Measurements from ENCODE around the gene PDE8A. TPM values are rescaled to one million over a fixed set of nuclear protein-coding genes. Genes with fewer than 3 reads are reported as not detected.

The PDE8A gene
- total and polyA plus RNA-seq, 3 donors from 2014 or later = 27.8 to 67.8 (median 67.3) TPM

DNA sequence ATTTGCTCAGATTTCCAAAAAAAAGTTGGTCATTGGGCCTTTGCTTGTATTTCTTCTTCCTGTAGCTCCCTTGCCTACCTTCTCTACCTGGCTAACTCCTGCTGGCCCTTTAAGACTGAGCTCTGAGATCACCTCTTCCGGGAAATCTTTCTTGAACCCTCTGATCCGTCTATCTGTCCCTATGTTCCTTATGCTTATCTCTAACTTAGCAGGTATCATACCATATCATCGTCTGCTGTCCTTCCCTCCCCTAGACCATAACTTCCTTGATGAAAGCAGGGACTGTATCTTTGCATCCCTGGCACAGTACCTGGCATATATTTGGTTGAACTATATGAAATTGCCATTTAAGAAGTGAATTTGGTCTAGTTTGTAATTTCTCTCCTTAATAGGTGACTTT is 42.3 kb downstream of the PDE8A start:
- no peaks in the 10 kb centered on the region for H3K36me3 ChIP-seq (ENCODE audit: low read depth, missing control alignments)

DNA sequence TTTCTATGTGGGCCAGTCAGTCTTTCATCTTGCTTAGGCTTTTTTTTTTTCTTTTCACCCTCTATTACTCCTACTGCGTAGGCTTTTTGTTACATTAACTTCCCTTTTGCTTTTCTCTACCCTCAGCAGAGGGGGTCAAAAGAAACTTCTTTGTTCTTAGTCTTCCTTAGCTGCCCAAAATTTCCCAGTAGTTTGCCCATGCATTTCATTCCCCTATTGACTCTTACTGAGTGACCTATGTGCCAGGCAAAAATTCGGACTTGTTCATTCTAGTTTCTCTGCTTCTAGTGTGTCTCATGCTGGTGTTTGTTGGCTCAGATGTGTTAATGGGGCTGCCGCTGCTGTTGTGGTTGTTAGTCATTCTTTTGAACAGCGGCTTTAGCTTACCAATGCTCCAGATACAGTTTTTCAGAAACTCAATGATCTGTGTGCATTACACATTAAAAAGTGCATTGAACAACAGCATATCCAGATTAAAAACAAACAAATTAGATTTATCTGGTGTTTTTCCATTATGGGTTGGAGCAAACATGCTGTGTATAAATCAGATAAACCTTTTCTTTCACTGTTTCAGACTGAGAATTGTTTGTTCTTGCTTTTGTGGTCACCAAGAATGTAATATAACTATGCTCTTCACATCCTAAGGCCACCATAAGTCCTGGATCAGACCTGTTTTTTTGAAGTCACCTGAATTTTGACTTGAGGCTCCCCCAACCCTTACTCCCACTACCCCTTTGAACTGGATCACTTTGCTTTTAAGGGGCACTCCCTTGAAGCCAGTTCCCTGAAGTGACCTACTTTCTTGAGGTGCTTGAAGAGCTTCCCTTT is 43.1 kb downstream of the PDE8A start:
- H3K9me3 ChIP-seq = no peaks in the 10 kb centered on the region
- WGBS, 2 donors = 75 to 80% methylated on average over 4 of the region's 4 CpGs
- intact Hi-C loops (cut with DNase I; ENCODE audit: low total_unique reads) = no loop called here
- H3K4me3 ChIP-seq = no peak overlapping the region
- no peak for DNase-seq
- no peak for TF ChIP-seq POLR2A (IDR thresholded peaks at IDR 0.05)
- TF ChIP-seq, protein P1, sequence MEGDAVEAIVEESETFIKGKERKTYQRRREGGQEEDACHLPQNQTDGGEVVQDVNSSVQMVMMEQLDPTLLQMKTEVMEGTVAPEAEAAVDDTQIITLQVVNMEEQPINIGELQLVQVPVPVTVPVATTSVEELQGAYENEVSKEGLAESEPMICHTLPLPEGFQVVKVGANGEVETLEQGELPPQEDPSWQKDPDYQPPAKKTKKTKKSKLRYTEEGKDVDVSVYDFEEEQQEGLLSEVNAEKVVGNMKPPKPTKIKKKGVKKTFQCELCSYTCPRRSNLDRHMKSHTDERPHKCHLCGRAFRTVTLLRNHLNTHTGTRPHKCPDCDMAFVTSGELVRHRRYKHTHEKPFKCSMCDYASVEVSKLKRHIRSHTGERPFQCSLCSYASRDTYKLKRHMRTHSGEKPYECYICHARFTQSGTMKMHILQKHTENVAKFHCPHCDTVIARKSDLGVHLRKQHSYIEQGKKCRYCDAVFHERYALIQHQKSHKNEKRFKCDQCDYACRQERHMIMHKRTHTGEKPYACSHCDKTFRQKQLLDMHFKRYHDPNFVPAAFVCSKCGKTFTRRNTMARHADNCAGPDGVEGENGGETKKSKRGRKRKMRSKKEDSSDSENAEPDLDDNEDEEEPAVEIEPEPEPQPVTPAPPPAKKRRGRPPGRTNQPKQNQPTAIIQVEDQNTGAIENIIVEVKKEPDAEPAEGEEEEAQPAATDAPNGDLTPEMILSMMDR (IDR thresholded peaks at IDR 0.05) = no peak
- peaks cover 24% of the 10 kb centered on the region for H3K4me1 ChIP-seq
- H3K27me3 ChIP-seq = no peaks in the 10 kb centered on the region
- no peak overlapping the region for H3K27ac ChIP-seq
- no peaks in the 10 kb centered on the region for H3K36me3 ChIP-seq (ENCODE audit: low read depth, missing control alignments)

More for the DNA sequence above, 42.3 kb downstream of the PDE8A start:
- no peaks in the 10 kb centered on the region for H3K9me3 ChIP-seq
- H3K4me1 ChIP-seq = peaks cover 24% of the 10 kb centered on the region
- H3K27ac ChIP-seq = no peak overlapping the region
- no peak for TF ChIP-seq POLR2A (IDR thresholded peaks at IDR 0.05)
- TF ChIP-seq, protein P1 (IDR thresholded peaks at IDR 0.05) = no peak
- WGBS, 2 donors = 83% methylated on average over 3 of the region's 3 CpGs
- intact Hi-C loops (cut with DNase I; ENCODE audit: low total_unique reads) = no loop called here
- no peaks in the 10 kb centered on the region for H3K27me3 ChIP-seq
- H3K4me3 ChIP-seq = no peak overlapping the region
- no peak for DNase-seq

DNA sequence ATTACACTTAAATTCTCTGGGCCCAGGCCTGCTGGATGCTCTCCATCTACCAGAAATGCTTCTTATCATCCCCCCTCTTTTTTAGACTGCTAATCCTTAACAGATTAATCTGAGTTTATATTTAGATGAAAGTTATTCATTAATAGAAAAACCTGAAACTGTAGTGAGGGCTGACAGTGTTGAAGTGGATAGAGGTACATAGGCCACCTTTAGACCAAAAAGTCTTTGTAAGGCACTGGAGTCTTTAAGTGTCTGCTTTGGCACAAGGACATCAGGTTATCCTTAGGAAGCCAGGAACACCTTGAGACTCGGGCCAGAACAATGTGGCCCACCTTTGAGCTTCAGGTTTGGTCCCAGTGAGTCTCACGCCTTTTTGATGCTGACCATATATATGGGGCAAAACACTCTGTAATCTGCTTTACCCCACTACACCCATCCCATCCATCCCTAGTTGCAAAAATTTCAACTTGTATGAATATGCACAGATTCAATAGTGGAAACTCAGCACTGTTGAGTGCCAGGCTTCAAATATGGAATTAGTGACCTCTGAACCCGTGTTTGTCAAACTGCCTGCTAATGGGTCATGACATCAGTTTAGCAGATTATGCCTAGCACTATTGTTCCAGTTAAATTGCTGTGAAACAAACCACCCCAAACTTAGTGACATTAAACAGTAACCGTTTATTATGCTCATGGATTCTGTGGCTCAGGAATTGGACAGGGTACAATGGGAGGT is 44.0 kb downstream of the PDE8A start:
- intact Hi-C loops (cut with DNase I; ENCODE audit: low total_unique reads) = no loop called here

DNA sequence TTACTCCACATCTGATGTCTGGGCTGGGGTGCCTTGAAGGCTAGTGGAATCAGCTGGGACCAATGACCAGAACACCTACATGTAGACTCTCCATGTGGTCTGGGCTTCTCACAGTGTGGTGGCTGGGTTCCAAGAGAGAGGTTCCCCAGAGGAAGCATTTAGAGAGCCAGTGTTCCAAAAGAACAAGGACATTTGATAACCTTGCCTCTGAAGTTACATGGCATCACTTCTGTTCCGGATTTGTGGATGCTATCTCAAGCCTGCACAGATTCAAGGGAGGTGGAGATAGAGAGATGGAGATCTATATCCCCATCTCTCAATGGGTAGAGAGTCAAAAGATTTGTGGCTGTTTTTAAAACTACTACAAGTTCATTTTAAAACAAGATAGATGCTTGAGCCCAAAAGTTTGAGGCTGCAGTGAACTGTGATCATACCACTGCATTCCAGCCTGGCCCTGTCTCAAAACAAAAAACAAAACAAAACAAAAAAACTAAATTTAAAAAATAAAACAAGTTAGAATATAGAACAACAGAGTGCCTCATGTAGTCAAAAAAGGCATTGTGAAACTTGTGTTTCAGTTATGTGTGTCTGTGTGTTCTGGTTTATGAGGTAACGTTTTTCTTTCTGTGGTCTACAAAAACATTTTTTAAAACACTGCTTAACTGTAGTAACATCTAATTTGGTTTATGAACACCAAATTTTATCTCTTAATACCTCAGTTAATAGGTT is 44.8 kb downstream of the PDE8A start:
- Histone ChIP-seq H3K9me3 (no peaks in the 10 kb centered on the region), H3K4me3 (no peak overlapping the region), H3K27me3 (no peaks in the 10 kb centered on the region), H3K4me1 (peaks cover 24% of the 10 kb centered on the region), H3K36me3 (ENCODE audit: low read depth, missing control alignments) (no peaks in the 10 kb centered on the region), H3K27ac (peak overlapping the region in 1 of 2 donors; percentile 36)
- no peak for DNase-seq
- TF ChIP-seq, protein P1 (IDR thresholded peaks at IDR 0.05) = no peak
- TF ChIP-seq POLR2A (IDR thresholded peaks at IDR 0.05) = no peak
- intact Hi-C loops (cut with DNase I; ENCODE audit: low total_unique reads) = no loop called here
- 31 to 42% methylated on average over 2 of the region's 2 CpGs for WGBS, 2 donors

More for the DNA sequence above, 44.0 kb downstream of the PDE8A start:
- TF ChIP-seq, protein P1 (IDR thresholded peaks at IDR 0.05) = no peak
- no peak for TF ChIP-seq POLR2A (IDR thresholded peaks at IDR 0.05)
- Histone ChIP-seq H3K9me3 (no peaks in the 10 kb centered on the region), H3K27me3 (no peaks in the 10 kb centered on the region), H3K4me1 (peaks cover 24% of the 10 kb centered on the region), H3K36me3 (ENCODE audit: low read depth, missing control alignments) (no peaks in the 10 kb centered on the region), H3K27ac (no peak overlapping the region), H3K4me3 (no peak overlapping the region)
- 87 to 90% methylated on average over 4 of the region's 4 CpGs for WGBS, 2 donors
- DNase-seq = no peak
